Measurements from ENCODE around the gene SPR.

GRCh38 chr2:72929010-72929409, 41.8 kb downstream of the SPR start:
- TF ChIP-seq CTCF (CRISPR knock-in tag; IDR thresholded peaks at IDR 0.05) (no peak), ZBTB20 (CRISPR knock-in tag; IDR thresholded peaks at IDR 0.05; ENCODE audit: borderline replicate concordance, low read depth) (no peak), RAD21 (CRISPR knock-in tag; IDR thresholded peaks at IDR 0.05) (no peak), PPARG (CRISPR knock-in tag; conservative IDR thresholded peaks at IDR 0.05) (no peak)
- TF ChIP-seq, protein P1, sequence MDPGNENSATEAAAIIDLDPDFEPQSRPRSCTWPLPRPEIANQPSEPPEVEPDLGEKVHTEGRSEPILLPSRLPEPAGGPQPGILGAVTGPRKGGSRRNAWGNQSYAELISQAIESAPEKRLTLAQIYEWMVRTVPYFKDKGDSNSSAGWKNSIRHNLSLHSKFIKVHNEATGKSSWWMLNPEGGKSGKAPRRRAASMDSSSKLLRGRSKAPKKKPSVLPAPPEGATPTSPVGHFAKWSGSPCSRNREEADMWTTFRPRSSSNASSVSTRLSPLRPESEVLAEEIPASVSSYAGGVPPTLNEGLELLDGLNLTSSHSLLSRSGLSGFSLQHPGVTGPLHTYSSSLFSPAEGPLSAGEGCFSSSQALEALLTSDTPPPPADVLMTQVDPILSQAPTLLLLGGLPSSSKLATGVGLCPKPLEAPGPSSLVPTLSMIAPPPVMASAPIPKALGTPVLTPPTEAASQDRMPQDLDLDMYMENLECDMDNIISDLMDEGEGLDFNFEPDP (CRISPR knock-in tag; conservative IDR thresholded peaks at IDR 0.05): no peak
- TF ChIP-seq, protein P2, sequence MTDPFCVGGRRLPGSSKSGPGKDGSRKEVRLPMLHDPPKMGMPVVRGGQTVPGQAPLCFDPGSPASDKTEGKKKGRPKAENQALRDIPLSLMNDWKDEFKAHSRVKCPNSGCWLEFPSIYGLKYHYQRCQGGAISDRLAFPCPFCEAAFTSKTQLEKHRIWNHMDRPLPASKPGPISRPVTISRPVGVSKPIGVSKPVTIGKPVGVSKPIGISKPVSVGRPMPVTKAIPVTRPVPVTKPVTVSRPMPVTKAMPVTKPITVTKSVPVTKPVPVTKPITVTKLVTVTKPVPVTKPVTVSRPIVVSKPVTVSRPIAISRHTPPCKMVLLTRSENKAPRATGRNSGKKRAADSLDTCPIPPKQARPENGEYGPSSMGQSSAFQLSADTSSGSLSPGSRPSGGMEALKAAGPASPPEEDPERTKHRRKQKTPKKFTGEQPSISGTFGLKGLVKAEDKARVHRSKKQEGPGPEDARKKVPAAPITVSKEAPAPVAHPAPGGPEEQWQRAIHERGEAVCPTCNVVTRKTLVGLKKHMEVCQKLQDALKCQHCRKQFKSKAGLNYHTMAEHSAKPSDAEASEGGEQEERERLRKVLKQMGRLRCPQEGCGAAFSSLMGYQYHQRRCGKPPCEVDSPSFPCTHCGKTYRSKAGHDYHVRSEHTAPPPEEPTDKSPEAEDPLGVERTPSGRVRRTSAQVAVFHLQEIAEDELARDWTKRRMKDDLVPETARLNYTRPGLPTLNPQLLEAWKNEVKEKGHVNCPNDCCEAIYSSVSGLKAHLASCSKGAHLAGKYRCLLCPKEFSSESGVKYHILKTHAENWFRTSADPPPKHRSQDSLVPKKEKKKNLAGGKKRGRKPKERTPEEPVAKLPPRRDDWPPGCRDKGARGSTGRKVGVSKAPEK (CRISPR knock-in tag; IDR thresholded peaks at IDR 0.05; ENCODE audit: borderline replicate concordance): no peak
